K562 (cell line): Measurements from ENCODE around the gene HNRNPH1. TPM values are rescaled to one million over a fixed set of nuclear protein-coding genes. Genes with fewer than 3 reads are reported as not detected.

ENCODE experiments used
- ATAC-seq: fragments of 200-7000 bp; cut with Tn5 transposase; 3 replicates; pipeline ENCODE4 v1.9.1; 2020; ENCODE audit warnings: moderate library complexity
- BruUV-seq: library from RNA; stranded (reverse); fragments of 400-500 nt; replicated peaks from 2 replicates; lab custom pipeline; 2021; lab: Mats Ljungman, UMichigan
- CTCF ChIA-PET: fragments of 300-600 bp; formaldehyde crosslinking; extraction: SDS; loops from one replicate; lab custom pipeline; 2021; ENCODE audit warnings: low intra/inter-chr PET ratio; lab: Yijun Ruan, JAX
- POLR2A ChIA-PET: fragments of 300-600, 350-650 bp; sonication (Branson Sonifier 250); formaldehyde crosslinking; extraction: SDS; loops from one replicate; lab custom pipeline; 2021; ENCODE audit warnings: antibody characterized with exemption, inconsistent platforms; lab: Yijun Ruan, JAX
- DNase-seq, 4 experiments: peaks; one replicate each; pipeline versions ENCODE4 v3.0.0 to v3.0.0-alpha.2; 2011 to 2018; ENCODE audit warnings: low spot score in 3 of 4, mixed read lengths in 3 of 4; ENCODE audit errors: extremely low read depth in 1 of 4
- FAIRE-seq: peaks from 2 replicates; lab custom pipeline; 2011; peaks lifted over from hg19 to GRCh38; lab: Jason Lieb, UNC
- H2AFZ ChIP-seq: 2 replicates; pipeline ENCODE4 v1.6.0; 2011; ENCODE audit warnings: low read depth, low read length, control low read depth, inconsistent platforms
- H3K27ac ChIP-seq: fragments of 200-600 bp; 3 replicates; pipeline ENCODE4 v1.8.0; 2011; ENCODE audit warnings: low read depth, mild to moderate bottlenecking, control low read depth, inconsistent platforms, low read length, moderate library complexity, mixed read lengths; ENCODE audit errors: extremely low read depth
- H3K27me3 ChIP-seq, 2 experiments: fragments of 300-600 bp in 1 of 2; 2 replicates in 1 of 2; 3 replicates in 1 of 2; pipeline versions ENCODE4 v1.6.0 to v1.8.0; 2011; ENCODE audit warnings: inconsistent platforms in 2 of 2, low read length in 2 of 2, mild to moderate bottlenecking in 1 of 2, mixed read lengths in 1 of 2, moderate library complexity in 1 of 2; ENCODE audit not compliant: control insufficient read depth in 2 of 2, insufficient read depth in 2 of 2
- H3K36me3 ChIP-seq: fragments of 300-600 bp; 3 replicates; pipeline ENCODE4 v1.8.0; 2011; ENCODE audit warnings: mild to moderate bottlenecking, low read length, inconsistent platforms; ENCODE audit not compliant: control insufficient read depth, insufficient read depth
- H3K4me1 ChIP-seq, 2 experiments: fragments of 200-600 bp in 1 of 2; replicated peaks in 1 of 2; 2 replicates in 1 of 2; 3 replicates in 1 of 2; pipeline versions ENCODE4 v1.5.1 to v1.8.0; 2011; ENCODE audit warnings: inconsistent platforms in 2 of 2, low read length in 2 of 2, mild to moderate bottlenecking in 1 of 2, mixed read lengths in 1 of 2, moderate library complexity in 1 of 2; ENCODE audit not compliant: control insufficient read depth in 2 of 2, insufficient read depth in 2 of 2
- H3K4me2 ChIP-seq: 2 replicates; pipeline ENCODE4 v1.6.1; 2011; ENCODE audit warnings: low read length, control low read depth, inconsistent platforms, mixed read lengths; ENCODE audit not compliant: insufficient read depth
- H3K4me3 ChIP-seq: fragments of 200-600 bp; sonication (generic), shearing (Covaris generic); 2 replicates; pipeline ENCODE4 v1.5.1; 2016; ENCODE audit warnings: control low read depth, inconsistent platforms
- H3K79me2 ChIP-seq: fragments of 200-600 bp; 3 replicates; pipeline ENCODE4 v1.8.0; 2011; ENCODE audit warnings: low read length, inconsistent platforms; ENCODE audit not compliant: control insufficient read depth, insufficient read depth
- H3K9ac ChIP-seq, 2 experiments: 2 replicates each; pipeline versions ENCODE4 v1.6.0 to v1.6.1; 2011; ENCODE audit warnings: low read depth in 2 of 2, low read length in 2 of 2, control low read depth in 1 of 2, inconsistent platforms in 1 of 2, mild to moderate bottlenecking in 1 of 2, mixed read lengths in 1 of 2; ENCODE audit not compliant: insufficient read depth in 1 of 2
- H3K9me1 ChIP-seq: one replicate; pipeline ENCODE4 v1.6.0; 2011; ENCODE audit warnings: inconsistent platforms, mild to moderate bottlenecking, low read length, moderate library complexity; ENCODE audit not compliant: control insufficient read depth, insufficient read depth
- H3K9me3 ChIP-seq: replicated peaks from 2 replicates; pipeline ENCODE4 v1.5.1; 2011; ENCODE audit warnings: low read depth, low read length, inconsistent platforms; ENCODE audit not compliant: control insufficient read depth, insufficient read depth
- H4K20me1 ChIP-seq: replicated peaks from 2 replicates; pipeline ENCODE4 v1.6.1; 2011; ENCODE audit warnings: low read length, inconsistent platforms, mixed read lengths; ENCODE audit not compliant: control insufficient read depth, insufficient read depth
- ADNP ChIP-seq: fragments of 200-800 bp; sonication (Bioruptor generic); IDR thresholded peaks from 2 replicates; pipeline ENCODE4 v1.6.1; 2016; ENCODE audit warnings: missing genetic modification characterization, missing compliant biosample characterization
- ATF1 ChIP-seq, 2 experiments: fragments of 450-650 bp in 1 of 2; IDR thresholded peaks; 2 replicates each; pipeline ENCODE4 v1.6.1; 2016; ENCODE audit warnings: missing compliant biosample characterization in 1 of 2, missing genetic modification characterization in 1 of 2
- MCM3 ChIP-seq: fragments of 450-650 bp; IDR thresholded peaks from 2 replicates; pipeline ENCODE4 v1.6.1; 2016
- NFE2L1 ChIP-seq: fragments of 450-650 bp; IDR thresholded peaks from 2 replicates; pipeline ENCODE4 v1.6.1; 2016; ENCODE audit warnings: missing genetic modification characterization, low read depth, mild to moderate bottlenecking, missing compliant biosample characterization, moderate library complexity, borderline replicate concordance
- PCBP1 ChIP-seq: fragments of 200-400 bp; formaldehyde crosslinking; IDR thresholded peaks from 2 replicates; pipeline ENCODE4 v1.6.1; 2018; ENCODE audit warnings: mild to moderate bottlenecking, low read depth, low read length; ENCODE audit not compliant: poor library complexity, severe bottlenecking
- PRPF4 ChIP-seq: fragments of 200-400 bp; formaldehyde crosslinking; IDR thresholded peaks from one replicate; pipeline ENCODE4 v1.6.1; 2017; ENCODE audit warnings: low read length, low read depth, mild to moderate bottlenecking; ENCODE audit not compliant: insufficient read depth, poor library complexity, severe bottlenecking
- RCOR1 ChIP-seq, 2 experiments: IDR thresholded peaks; 2 replicates each; pipeline ENCODE4 v1.6.1; 2012; ENCODE audit warnings: low read depth in 2 of 2, low read length in 2 of 2, borderline replicate concordance in 1 of 2, improper control_type of control experiment in 1 of 2
- RNF2 ChIP-seq: sonication (generic); IDR thresholded peaks from 2 replicates; pipeline ENCODE4 v1.6.1; 2016
- TRIM24 ChIP-seq, 2 experiments: fragments of 450-650 bp; IDR thresholded peaks; 2 replicates each; pipeline ENCODE4 v1.6.1; 2016
- ZNF561 ChIP-seq: fragments of 450-650 bp; formaldehyde crosslinking; conservative IDR thresholded peaks from 2 replicates; pipeline ENCODE4 v1.4.0; 2020; ENCODE audit warnings: mild to moderate bottlenecking, moderate library complexity
- ZNF586 ChIP-seq: fragments of 450-650 bp; formaldehyde crosslinking; conservative IDR thresholded peaks from 2 replicates; pipeline ENCODE4 v1.4.0; 2020; ENCODE audit warnings: mild to moderate bottlenecking, moderate library complexity
- ZZZ3 ChIP-seq: fragments of 450-650 bp; IDR thresholded peaks from 2 replicates; pipeline ENCODE4 v1.6.1; 2016; ENCODE audit warnings: antibody characterized with exemption, mild to moderate bottlenecking, moderate library complexity
- WGBS: fragments of 100-300 bp; shearing (Covaris generic); methylation state at CpG from one replicate; pipeline ENCODE4 v1.1.6; 2016; ENCODE audit warnings: low coverage, mixed read lengths; ENCODE audit not compliant: insufficient coverage; ENCODE audit errors: missing lambda C conversion rate; 5-methylcytosine and 5-hydroxymethylcytosine counted together
- in situ Hi-C: fragments of 300-500 bp; cut with MboI; formaldehyde crosslinking; loops from 4 replicates; pipeline ENCODE4 v1.15.0; 2018; ENCODE audit warnings: inconsistent platforms, mixed read lengths
- intact Hi-C: fragments of 100-400 bp; cut with micrococcal nuclease; formaldehyde crosslinking; loops from 2 replicates; pipeline ENCODE4 v1.14.2; 2022
- polyA plus RNA-seq, 8 experiments: library from polyadenylated mRNA; depleted of rRNA in 4 of 8; stranded (reverse) in 5 of 8; unstranded in 3 of 8; fragments of >200 nt; fragmentation: Nextera tagmentation in 2 of 8; fragmentation: Illumina TruSeq in 1 of 8; extraction: Ambion mirVana in 2 of 8; extraction: Trizol in 1 of 8; gene quantifications; 2 replicates each; pipeline versions ENCODE4 v1.2.1 to v1.2.3, GENCODE V29; 2011 to 2014; ENCODE audit warnings: inconsistent platforms in 1 of 8, missing spikeins in 1 of 8
- total RNA-seq, 7 experiments: library from RNA; depleted of rRNA in 6 of 7; stranded (reverse); fragments of >200 nt in 6 of 7; fragmentation: Illumina TruSeq in 2 of 7; extraction: Trizol in 2 of 7; gene quantifications; 2 replicates each; pipeline versions ENCODE4 v1.2.1 to v1.2.3, GENCODE V29; 2011 to 2021; ENCODE audit warnings: low replicate concordance in 1 of 7
- TF ChIP-seq, protein P1 (sequence below), 2 experiments: fragments of 450-650 bp in 1 of 2; sonication (generic) in 1 of 2; formaldehyde crosslinking; conservative IDR thresholded peaks; 2 replicates each; pipeline versions ENCODE4 v1.4.0 to v1.8.1; 2020 to 2022; ENCODE audit warnings: mild to moderate bottlenecking in 1 of 2, missing genetic modification reagents in 1 of 2
- TF ChIP-seq, protein P2 (sequence below): fragments of 450-650 bp; IDR thresholded peaks from 2 replicates; pipeline ENCODE4 v1.6.1; 2016

HNRNPH1 gene
- total and polyA plus RNA-seq, 9 of the 15 experiments (the other 6 are each of a cell fraction or from before 2014, with no cell fraction given) = 103 to 656 (median 561) TPM

DNA sequence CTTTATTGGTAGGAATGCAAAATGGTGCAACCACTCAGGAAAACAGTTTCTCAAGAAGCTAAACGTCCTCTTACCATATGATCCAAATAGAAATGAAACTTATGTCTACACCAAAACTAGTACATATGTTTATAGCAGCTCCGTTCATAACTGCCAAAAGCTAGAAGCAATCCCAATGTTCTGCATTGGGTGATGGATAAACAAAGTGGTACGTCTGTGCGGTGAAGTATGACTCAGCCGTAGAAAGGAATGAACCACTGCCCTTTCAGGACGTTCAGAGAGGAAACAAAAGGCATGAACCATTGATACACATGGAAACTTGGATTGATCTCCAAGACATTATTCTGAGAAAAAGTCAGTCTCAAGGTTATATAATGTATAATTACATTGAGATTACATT lies 27.6 kb downstream of the HNRNPH1 start:
- WGBS = 69% methylated on average over 6 of the region's 6 CpGs

More for the DNA sequence above, 27.6 kb downstream of the HNRNPH1 start:
- no peak overlapping the region for H3K27ac ChIP-seq
- no TSS peak for BruUV-seq
- H3K4me1 ChIP-seq = no peaks in the 10 kb centered on the region
- H3K9me3 ChIP-seq = no peaks in the 10 kb centered on the region
- ChIA-PET POLR2A (interaction anchor here (0.6 to 0.9 kb wide), 2 partner anchors 8 to 1457 kb away, joined by 3 to 6 read pairs; no protein-coding TSS in a partner anchor), CTCF (no interaction called here)
- H3K4me2 ChIP-seq = no peak overlapping the region
- no peak overlapping the region for H3K4me3 ChIP-seq
- intact Hi-C loops (no loop called here), in situ Hi-C loops (no loop called here)
- DNase-seq (no peak), FAIRE-seq (no peak), ATAC-seq (no peak)
- no peaks in the 10 kb centered on the region for H3K9me1 ChIP-seq
- H3K9ac ChIP-seq = no peak overlapping the region
- H3K27me3 ChIP-seq = no peaks in the 10 kb centered on the region
- H2AFZ ChIP-seq = no peak overlapping the region
- peaks cover 78% of the 10 kb centered on the region for H3K36me3 ChIP-seq
- TF ChIP-seq ATF1 (CRISPR knock-in tag; IDR thresholded peaks at IDR 0.05) = no peak
- no peak for TF ChIP-seq ATF1 (tag; IDR thresholded peaks at IDR 0.05)
- no peak for TF ChIP-seq RCOR1 (IDR thresholded peaks at IDR 0.05; ENCODE audit: borderline replicate concordance in 1 of 2, low read depth in 2 of 2, low read length in 2 of 2)
- no peak for TF ChIP-seq NFE2L1 (tag)
- TF ChIP-seq, protein P1, sequence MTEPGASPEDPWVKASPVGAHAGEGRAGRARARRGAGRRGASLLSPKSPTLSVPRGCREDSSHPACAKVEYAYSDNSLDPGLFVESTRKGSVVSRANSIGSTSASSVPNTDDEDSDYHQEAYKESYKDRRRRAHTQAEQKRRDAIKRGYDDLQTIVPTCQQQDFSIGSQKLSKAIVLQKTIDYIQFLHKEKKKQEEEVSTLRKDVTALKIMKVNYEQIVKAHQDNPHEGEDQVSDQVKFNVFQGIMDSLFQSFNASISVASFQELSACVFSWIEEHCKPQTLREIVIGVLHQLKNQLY (CRISPR knock-in tag; conservative IDR thresholded peaks at IDR 0.05) = no peak
- TF ChIP-seq TRIM24 (IDR thresholded peaks at IDR 0.05) = no peak
- TF ChIP-seq ZNF586 (CRISPR knock-in tag) = no peak
- no peak for TF ChIP-seq ADNP (tag)
- no peak for TF ChIP-seq ZNF561 (CRISPR knock-in tag)
- TF ChIP-seq PRPF4 = no peak
- no peak for TF ChIP-seq PCBP1
- TF ChIP-seq, protein P2, sequence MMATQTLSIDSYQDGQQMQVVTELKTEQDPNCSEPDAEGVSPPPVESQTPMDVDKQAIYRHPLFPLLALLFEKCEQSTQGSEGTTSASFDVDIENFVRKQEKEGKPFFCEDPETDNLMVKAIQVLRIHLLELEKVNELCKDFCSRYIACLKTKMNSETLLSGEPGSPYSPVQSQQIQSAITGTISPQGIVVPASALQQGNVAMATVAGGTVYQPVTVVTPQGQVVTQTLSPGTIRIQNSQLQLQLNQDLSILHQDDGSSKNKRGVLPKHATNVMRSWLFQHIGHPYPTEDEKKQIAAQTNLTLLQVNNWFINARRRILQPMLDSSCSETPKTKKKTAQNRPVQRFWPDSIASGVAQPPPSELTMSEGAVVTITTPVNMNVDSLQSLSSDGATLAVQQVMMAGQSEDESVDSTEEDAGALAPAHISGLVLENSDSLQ = no peak
- no peak for TF ChIP-seq ZZZ3
- no peak for TF ChIP-seq MCM3
- no peak for TF ChIP-seq RNF2
- no peaks in the 10 kb centered on the region for H4K20me1 ChIP-seq
- no peaks in the 10 kb centered on the region for H3K79me2 ChIP-seq
